Measurements from ENCODE around the gene C1QTNF12.

- no peak for TF ChIP-seq YY1 (IDR thresholded peaks at IDR 0.05; ENCODE audit: insufficient read depth, insufficient read length)
- no peak for TF ChIP-seq SUZ12 (IDR thresholded peaks at IDR 0.05; ENCODE audit: extremely low read depth, insufficient read depth, insufficient read length)
Observed at GRCh38 chr1:1285611-1286311, 39.2 kb upstream of the C1QTNF12 start.
